Neural cell (in vitro differentiated cells): Measurements from ENCODE around the gene SRA1.

Experiments
- CTCF ChIP-seq: fragments of 450-650 bp; IDR thresholded peaks from 2 replicates; pipeline ENCODE4 v1.5.1; 2014; ENCODE audit warnings: antibody characterized with exemption, mild to moderate bottlenecking, moderate library complexity; ENCODE audit not compliant: poor library complexity, severe bottlenecking
- EP300 ChIP-seq: fragments of 450-650 bp; conservative IDR thresholded peaks from 2 replicates; pipeline ENCODE4 v1.6.1; 2014; ENCODE audit warnings: antibody characterized with exemption, mild to moderate bottlenecking, moderate library complexity; ENCODE audit not compliant: poor library complexity, severe bottlenecking
- EZH2 ChIP-seq: fragments of 200-600, 300-800 bp; shearing (Covaris generic), sonication (generic); IDR thresholded peaks from 2 replicates; pipeline ENCODE4 v1.6.1; 2014; ENCODE audit warnings: antibody characterized with exemption, low read length, borderline replicate concordance, mild to moderate bottlenecking; ENCODE audit not compliant: insufficient read depth, poor library complexity, severe bottlenecking
- MXI1 ChIP-seq: fragments of 450-650 bp; conservative IDR thresholded peaks from 2 replicates; pipeline ENCODE4 v1.6.1; 2014; ENCODE audit warnings: antibody characterized with exemption, mild to moderate bottlenecking; ENCODE audit not compliant: poor library complexity, severe bottlenecking
- POLR2AphosphoS5 ChIP-seq: IDR thresholded peaks from 2 replicates; pipeline ENCODE4 v1.6.1; 2012
- RAD21 ChIP-seq: fragments of 450-650 bp; conservative IDR thresholded peaks from 2 replicates; pipeline ENCODE4 v1.6.1; 2014; ENCODE audit warnings: antibody characterized with exemption, mild to moderate bottlenecking, moderate library complexity
- SMC3 ChIP-seq: fragments of 450-650 bp; conservative IDR thresholded peaks from 2 replicates; pipeline ENCODE4 v1.6.1; 2014; ENCODE audit warnings: antibody characterized with exemption, mild to moderate bottlenecking, moderate library complexity; ENCODE audit not compliant: poor library complexity
- TAF1 ChIP-seq: IDR thresholded peaks from 2 replicates; pipeline ENCODE4 v1.6.1; 2012; ENCODE audit warnings: low read depth

- TF ChIP-seq CTCF (no peak), RAD21 (no peak), EZH2 (no peak), TAF1 (no peak), POLR2AphosphoS5 (no peak), EP300 (no peak), MXI1 (no peak), SMC3 (no peak)
Observed at GRCh38 chr5:140587495-140587894, 30.2 kb upstream of the SRA1 start.
